ENCODE data around the gene AQP6. TPM values are rescaled to one million over a fixed set of nuclear protein-coding genes. Genes with fewer than 3 reads are reported as not detected.

The AQP6 gene
- total RNA-seq, 1 experiment from 2014 or later, result 0.09 TPM

DNA sequence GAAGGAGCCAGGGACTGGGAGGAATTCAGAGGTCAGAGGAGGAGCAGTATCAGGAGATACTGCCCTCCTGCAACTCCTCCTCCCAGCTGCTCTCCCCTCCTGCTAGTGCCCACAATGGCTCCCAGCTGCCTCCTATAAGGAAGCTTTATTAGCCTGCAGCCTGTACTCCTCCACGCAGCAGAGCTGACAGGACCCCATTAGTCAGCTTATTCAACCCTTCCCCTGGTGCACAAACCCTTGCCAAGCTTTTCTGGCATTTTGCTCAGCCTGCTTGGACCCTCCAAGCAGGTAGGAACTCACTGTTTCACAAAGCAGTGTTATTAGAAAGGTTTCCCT lies 29.2 kb upstream of the AQP6 start:
- no peak overlapping the region for H3K56ac ChIP-seq (ENCODE audit: insufficient read length, low read depth, low read length)
- no peaks in the 10 kb centered on the region for H4K20me1 ChIP-seq (ENCODE audit: control insufficient read depth, insufficient read depth, insufficient read length)
- TF ChIP-seq, protein P1, sequence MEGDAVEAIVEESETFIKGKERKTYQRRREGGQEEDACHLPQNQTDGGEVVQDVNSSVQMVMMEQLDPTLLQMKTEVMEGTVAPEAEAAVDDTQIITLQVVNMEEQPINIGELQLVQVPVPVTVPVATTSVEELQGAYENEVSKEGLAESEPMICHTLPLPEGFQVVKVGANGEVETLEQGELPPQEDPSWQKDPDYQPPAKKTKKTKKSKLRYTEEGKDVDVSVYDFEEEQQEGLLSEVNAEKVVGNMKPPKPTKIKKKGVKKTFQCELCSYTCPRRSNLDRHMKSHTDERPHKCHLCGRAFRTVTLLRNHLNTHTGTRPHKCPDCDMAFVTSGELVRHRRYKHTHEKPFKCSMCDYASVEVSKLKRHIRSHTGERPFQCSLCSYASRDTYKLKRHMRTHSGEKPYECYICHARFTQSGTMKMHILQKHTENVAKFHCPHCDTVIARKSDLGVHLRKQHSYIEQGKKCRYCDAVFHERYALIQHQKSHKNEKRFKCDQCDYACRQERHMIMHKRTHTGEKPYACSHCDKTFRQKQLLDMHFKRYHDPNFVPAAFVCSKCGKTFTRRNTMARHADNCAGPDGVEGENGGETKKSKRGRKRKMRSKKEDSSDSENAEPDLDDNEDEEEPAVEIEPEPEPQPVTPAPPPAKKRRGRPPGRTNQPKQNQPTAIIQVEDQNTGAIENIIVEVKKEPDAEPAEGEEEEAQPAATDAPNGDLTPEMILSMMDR (conservative IDR thresholded peaks at IDR 0.05), result no peak
- H3K4me3 Mint-ChIP-seq, result no peak overlapping the region
- H3K4me2 ChIP-seq (ENCODE audit: insufficient read depth, insufficient read length, low read length), result no peak overlapping the region
- no peaks in the 10 kb centered on the region for H3K9me3 Mint-ChIP-seq
- H3K9ac ChIP-seq (ENCODE audit: extremely low read depth, insufficient read length, low read length), result no peak overlapping the region
- no peak overlapping the region for H3K27ac Mint-ChIP-seq
- peaks cover 5% of the 10 kb centered on the region for H3K23me2 ChIP-seq (ENCODE audit: insufficient read length, low read depth, low read length, poor library complexity, severe bottlenecking)
- H2BK15ac ChIP-seq (ENCODE audit: low read depth, low read length), result no peak overlapping the region
- no peak overlapping the region for H4K5ac ChIP-seq (ENCODE audit: insufficient read length, low read depth, low read length)
- no peak overlapping the region for H2AK5ac ChIP-seq (ENCODE audit: insufficient read length, low read length)
- no peak overlapping the region for H3K4ac ChIP-seq (ENCODE audit: low read depth, low read length)
- H3K27me3 Mint-ChIP-seq (ENCODE audit: low read depth), result peaks cover 27% of the 10 kb centered on the region
- H2BK120ac ChIP-seq (ENCODE audit: low read depth, low read length, poor library complexity, severe bottlenecking), result no peak overlapping the region
- H3K79me2 ChIP-seq (ENCODE audit: insufficient read depth, low read length), result no peaks in the 10 kb centered on the region
- no peak overlapping the region for H4K8ac ChIP-seq (replicated peaks; ENCODE audit: insufficient read length, low read depth, low read length)
- no peaks in the 10 kb centered on the region; the same call in 1 of the 2 replicates for H3K4me1 ChIP-seq (ENCODE audit: insufficient read depth, low read length)
- no peaks in the 10 kb centered on the region for H3K27me3 ChIP-seq (ENCODE audit: insufficient read depth, low read length)
- no peak overlapping the region for H3K14ac ChIP-seq (ENCODE audit: insufficient read depth, low read length)
- no peak overlapping the region for H3K23ac ChIP-seq (ENCODE audit: insufficient read length, low read depth, low read length)
- DNase-seq, result no peak
- no peaks in the 10 kb centered on the region for H3K79me1 ChIP-seq (ENCODE audit: insufficient read depth, low read depth, low read length, poor library complexity, severe bottlenecking)
- H3K27ac ChIP-seq (ENCODE audit: insufficient read length, low read depth, low read length), result no peak overlapping the region
- H3K36me3 Mint-ChIP-seq (ENCODE audit: insufficient read depth in 1 of 3, low read depth in 3 of 3), result no peaks in the 10 kb centered on the region; a peak in 1 of 7 replicates
- H2BK5ac ChIP-seq (ENCODE audit: insufficient read length, low read length), result no peak overlapping the region
- H3K9me3 ChIP-seq (ENCODE audit: control insufficient read depth, low read depth, low read length), result no peaks in the 10 kb centered on the region
- WGBS (ENCODE audit: extremely low coverage, insufficient read length, low lambda C conversion rate), result no CpG with 5 or more reads among the region's 1 CpG
- no peak overlapping the region for H2AFZ ChIP-seq (ENCODE audit: low read length)
- H3K18ac ChIP-seq (ENCODE audit: insufficient read length, low read depth, low read length), result no peak overlapping the region
- H2BK20ac ChIP-seq (ENCODE audit: low read depth, low read length, poor library complexity, severe bottlenecking), result no peak overlapping the region
- H4K91ac ChIP-seq (ENCODE audit: insufficient read length, low read depth, low read length), result no peak overlapping the region
- peaks cover 41 to 59% of the 10 kb centered on the region in 2 experiments for H3K4me1 Mint-ChIP-seq
- H3T11ph ChIP-seq (ENCODE audit: low read length), result no peak overlapping the region
- H2BK12ac ChIP-seq (ENCODE audit: insufficient read length, low read depth, low read length), result no peak overlapping the region

Measured in H9 (cell line).